Measurements from ENCODE around the gene PTTG1IP. TPM values are rescaled to one million over a fixed set of nuclear protein-coding genes. Genes with fewer than 3 reads are reported as not detected.

Gene PTTG1IP
- total and polyA plus RNA-seq, 2 of the 13 experiments (the other 11 are each of a cell fraction or from before 2014, with no cell fraction given): 161 to 700 TPM

- TF ChIP-seq SNAI1 (CRISPR knock-in tag; IDR thresholded peaks at IDR 0.05; ENCODE audit: borderline replicate concordance) (no peak), MYNN (CRISPR knock-in tag; IDR thresholded peaks at IDR 0.05; ENCODE audit: low read depth) (no peak), STAT5B (CRISPR knock-in tag; IDR thresholded peaks at IDR 0.05) (no peak), GTF2F1 (IDR thresholded peaks at IDR 0.05; ENCODE audit: low read length) (no peak), EZH2 (conservative IDR thresholded peaks at IDR 0.05; ENCODE audit: low read depth, low read length) (no peak), RBM39 (IDR thresholded peaks at IDR 0.05; ENCODE audit: low read depth, low read length, poor library complexity, severe bottlenecking) (no peak), ZNF784 (CRISPR knock-in tag; IDR thresholded peaks at IDR 0.05; ENCODE audit: borderline replicate concordance) (0 out of 2 replicates have a peak, but pooled peaks have one; percentile 36), SP140L (CRISPR knock-in tag; IDR thresholded peaks at IDR 0.05; ENCODE audit: borderline replicate concordance) (no peak), ZNF891 (CRISPR knock-in tag; IDR thresholded peaks at IDR 0.05) (no peak), ZBTB42 (CRISPR knock-in tag; IDR thresholded peaks at IDR 0.05) (no peak), DBP (CRISPR knock-in tag; IDR thresholded peaks at IDR 0.05; ENCODE audit: not compliant biosample characterization) (no peak), ZBTB39 (CRISPR knock-in tag; IDR thresholded peaks at IDR 0.05) (no peak), ZNF124 (CRISPR knock-in tag; IDR thresholded peaks at IDR 0.05) (peak; percentile 58; the same call in 1 of the 2 replicates), ZBTB4 (CRISPR knock-in tag; IDR thresholded peaks at IDR 0.05; ENCODE audit: borderline replicate concordance) (no peak), HBP1 (CRISPR knock-in tag; IDR thresholded peaks at IDR 0.05; ENCODE audit: low read depth) (no peak), EHMT2 (IDR thresholded peaks at IDR 0.05; ENCODE audit: borderline replicate concordance, low read depth, low read length) (peak; percentile 62; the same call in 1 of the 2 replicates), ARNT2 (CRISPR knock-in tag; IDR thresholded peaks at IDR 0.05; ENCODE audit: low read depth) (peak; percentile 42; the same call in 1 of the 2 replicates), MBD4 (IDR thresholded peaks at IDR 0.05; ENCODE audit: borderline replicate concordance, low read length) (no peak), CHCHD3 (CRISPR knock-in tag; IDR thresholded peaks at IDR 0.05) (no peak), ZNF672 (CRISPR knock-in tag; IDR thresholded peaks at IDR 0.05) (no peak)
These were observed 4.8 kb upstream of the PTTG1IP start (continued) for GRCh38 chr21:44878053-44878982.

Data from HepG2 (cell line).